ENCODE data around the gene ZNF134.

Gene ZNF134

DNA sequence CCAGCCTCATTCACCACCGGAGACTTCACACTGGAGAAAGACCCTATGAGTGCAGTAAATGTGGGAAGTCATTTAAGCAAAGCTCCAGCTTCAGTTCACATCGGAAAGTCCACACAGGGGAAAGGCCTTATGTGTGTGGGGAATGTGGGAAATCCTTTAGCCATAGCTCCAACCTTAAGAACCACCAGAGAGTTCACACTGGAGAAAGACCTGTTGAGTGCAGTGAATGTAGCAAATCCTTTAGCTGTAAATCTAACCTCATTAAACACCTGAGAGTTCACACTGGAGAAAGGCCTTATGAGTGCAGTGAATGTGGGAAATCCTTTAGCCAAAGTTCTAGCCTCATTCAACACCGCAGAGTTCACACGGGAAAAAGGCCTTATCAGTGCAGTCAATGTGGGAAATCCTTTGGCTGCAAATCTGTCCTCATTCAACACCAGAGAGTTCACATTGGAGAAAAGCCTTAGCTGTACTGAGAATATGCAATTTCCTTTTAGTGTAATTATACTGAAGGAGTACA is 27.7 kb downstream of the ZNF134 start:
- no peak for DNase-seq

DNA sequence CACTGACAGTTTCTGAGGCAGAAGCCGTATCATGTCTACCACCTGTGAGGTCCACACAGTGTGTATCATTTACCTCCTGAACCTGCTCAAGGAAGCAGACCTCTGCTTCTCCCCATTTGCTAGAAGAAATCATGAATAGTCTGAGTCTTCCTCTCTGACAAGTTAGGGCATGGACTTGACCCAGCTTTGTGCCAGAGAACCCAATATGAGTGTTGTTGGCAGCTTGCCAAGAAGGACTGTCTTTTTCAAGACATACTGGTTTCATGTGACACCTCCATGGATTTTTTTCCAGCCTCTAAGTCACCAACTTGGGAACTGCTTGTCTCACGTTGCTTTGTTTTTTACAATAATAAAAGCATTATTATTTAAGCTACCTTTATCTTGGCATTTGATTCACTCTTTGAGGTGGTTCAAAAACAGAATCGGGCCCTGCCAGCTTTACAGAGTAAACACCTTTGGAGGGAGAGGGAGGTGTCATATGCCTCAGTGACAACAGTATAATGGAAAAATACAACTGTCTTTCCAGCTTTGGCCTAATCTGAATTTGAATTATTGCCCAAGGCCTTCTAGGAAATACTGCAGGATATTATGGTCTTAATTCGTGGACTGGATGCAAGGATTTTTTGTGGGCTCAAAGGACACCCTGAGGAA is 28.5 kb downstream of the ZNF134 start:
- DNase-seq, result no peak

DNA sequence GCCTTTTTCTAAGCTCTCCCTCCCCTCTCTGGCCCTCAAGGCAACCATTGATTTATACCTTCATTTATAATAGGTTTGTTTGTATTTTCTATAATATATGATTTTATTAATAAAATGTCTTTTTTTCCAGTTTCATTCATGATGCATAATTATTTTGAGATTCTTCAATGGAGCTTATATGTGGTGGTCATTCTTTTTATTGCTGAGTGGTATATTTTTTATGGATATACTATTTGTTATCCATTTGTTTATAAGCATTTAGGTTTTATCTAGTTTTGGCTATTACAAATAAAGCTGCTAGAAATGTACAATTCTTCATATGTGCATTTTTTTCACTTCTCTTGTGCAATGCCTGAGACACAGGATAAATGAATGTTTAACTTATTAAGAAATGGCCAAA is 29.7 kb downstream of the ZNF134 start:
- DNase-seq, result no peak

- DNase-seq, result no peak
Observed at GRCh38 chr19:57648331-57649003, 34.4 kb downstream of the ZNF134 start.

- no peak for DNase-seq
Observed at GRCh38 chr19:57651654-57651996, 37.6 kb downstream of the ZNF134 start.

GRCh38 chr19:57653689-57654088 is 39.6 kb downstream of the ZNF134 start:
- no peak for DNase-seq

DNA sequence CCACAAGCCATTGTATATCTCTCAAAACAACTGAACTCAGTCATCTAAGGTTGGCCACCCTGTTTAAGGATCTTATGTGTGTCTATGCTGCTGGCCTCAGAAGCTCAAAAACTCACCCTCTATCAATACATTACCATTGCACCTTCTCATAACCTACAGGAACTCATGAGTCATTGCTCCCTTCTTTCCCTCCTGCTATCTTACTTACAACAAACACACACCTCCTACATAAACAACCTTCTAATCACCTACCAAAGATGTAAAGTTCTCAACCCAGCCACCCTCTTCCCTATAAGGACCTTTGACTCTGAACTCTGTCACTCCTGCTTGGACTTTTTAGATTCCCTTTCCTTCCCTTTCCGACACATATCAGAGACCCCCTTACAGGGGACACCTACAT is 41.4 kb downstream of the ZNF134 start:
- DNase-seq, result no peak

DNA sequence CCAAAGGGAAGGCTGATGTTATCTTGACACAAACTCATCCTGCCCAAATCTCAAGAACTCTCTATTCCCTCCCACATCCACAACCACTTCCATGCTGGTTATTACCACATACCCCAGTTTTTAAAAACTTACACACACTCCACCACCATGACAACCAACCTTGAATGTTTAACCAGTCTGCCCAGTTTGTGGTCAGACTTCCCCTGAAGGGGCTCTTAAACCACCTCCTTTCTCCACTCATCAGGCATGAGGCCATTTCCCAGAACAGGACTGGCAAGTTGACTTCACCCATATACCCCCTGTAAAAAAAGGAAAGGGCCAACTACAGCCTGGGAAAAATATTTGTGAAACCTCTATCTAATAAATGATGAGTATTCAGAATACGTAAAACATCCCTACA is 42.3 kb downstream of the ZNF134 start:
- no peak for DNase-seq

- no peak for DNase-seq
Observed at GRCh38 chr19:57664269-57665127, 50.5 kb downstream of the ZNF134 start.

DNA sequence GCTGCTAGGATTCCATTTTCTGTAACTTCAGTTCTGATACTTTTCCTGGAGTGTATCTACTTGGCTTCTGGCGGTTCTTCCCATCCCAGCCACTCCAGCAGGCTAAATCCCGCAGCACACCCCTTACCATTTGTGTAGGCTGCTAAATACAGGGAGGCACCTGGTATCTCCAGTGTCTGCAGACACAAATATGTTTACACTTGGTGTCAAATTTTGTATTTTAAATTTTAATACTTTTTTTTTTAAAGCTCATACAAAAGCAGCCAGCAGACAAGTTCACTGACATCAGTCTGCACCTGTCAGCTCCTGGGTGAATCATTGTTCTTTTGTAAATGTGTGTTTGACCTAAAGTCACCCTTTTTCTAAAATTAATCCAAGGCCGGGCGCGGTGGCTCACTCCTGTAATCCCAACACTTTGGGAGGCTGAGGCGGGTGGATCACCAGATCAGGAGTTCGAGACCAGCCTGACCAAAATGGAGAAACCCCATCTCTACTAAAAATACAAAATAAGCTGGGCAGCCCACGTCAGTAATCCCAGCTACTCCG is 51.3 kb downstream of the ZNF134 start:
- no peak for DNase-seq

DNA sequence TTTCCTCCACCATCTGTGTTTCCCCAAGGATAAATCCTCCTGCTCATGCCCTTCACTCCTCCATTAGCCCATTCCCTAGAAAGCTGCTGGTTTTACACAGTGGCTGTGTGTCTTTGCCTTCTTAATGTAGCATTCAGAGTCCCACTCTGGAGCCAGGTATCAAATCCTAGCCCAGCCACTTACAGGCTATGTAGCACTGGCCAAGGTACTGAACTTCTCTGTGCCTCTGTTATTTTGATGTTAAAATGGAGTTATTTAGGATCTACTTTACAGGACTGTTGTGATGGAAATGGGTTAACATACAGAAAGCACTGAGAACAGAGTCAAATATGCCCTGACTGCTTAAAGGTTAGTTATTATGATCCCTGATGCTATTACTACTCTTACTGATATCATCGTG is 53.2 kb downstream of the ZNF134 start:
- no peak for DNase-seq

DNA sequence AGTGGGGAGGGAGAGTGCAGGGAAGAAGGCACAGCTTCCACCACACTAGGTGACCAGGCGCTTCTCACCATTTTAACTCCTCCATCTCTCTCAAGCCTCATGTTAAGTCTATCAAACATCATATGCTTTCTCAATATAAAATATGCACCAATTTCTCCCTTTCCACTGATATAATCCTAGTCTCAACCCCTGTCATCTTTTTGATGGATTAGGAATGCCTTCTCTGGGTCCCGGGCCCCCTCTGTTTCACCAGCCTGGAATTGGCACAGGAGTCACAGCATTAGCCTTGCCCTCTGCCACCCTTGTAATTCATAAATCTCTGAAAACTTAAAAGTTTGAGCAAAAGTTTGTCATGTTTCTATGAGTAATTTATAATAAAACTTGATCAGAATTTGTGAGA is 54.6 kb downstream of the ZNF134 start, which contains the start of gene ZSCAN4:
ZSCAN4 (plus strand) TSS at position 301 of the 400 bp plus-strand sequence. CDS start 7,211 bp downstream, outside the sequence.
- no peak for DNase-seq

DNA sequence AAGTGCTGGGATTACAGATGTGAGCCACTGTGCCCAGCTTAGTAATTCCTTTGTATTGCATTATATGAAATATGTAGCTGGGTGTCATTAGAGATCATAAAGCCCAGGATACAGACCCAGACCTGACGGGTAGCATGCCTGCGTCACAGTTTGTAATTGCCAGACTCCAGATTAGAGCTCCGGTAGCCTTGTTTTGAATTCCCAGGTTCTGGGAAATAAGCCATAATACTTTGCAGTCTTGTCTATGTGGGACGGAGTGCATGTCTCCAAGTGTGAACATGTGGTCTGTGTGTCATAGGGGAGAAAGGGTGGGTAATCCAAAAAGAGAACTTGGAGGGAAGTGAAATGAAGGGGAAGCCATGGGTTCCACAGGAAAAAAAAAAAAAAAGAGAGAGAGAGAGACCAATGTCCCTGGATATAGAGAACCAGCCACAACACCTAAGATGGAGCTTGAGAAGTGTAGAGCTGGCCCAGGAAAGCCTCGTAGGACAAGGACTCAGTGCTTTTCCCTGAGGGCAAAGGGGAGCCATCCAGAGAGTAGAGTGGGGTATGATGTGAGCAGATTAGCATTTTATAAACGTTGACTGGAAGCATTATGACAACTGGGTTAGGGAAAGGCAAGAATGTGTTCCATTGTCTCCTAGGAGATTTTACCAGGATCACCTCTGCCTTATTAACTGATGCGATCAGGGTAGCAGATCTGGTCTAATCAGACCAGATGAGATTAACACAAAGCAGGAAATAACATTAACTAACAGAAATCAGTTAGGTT is 57.3 kb downstream of the ZNF134 start:
- no peak for DNase-seq

DNA sequence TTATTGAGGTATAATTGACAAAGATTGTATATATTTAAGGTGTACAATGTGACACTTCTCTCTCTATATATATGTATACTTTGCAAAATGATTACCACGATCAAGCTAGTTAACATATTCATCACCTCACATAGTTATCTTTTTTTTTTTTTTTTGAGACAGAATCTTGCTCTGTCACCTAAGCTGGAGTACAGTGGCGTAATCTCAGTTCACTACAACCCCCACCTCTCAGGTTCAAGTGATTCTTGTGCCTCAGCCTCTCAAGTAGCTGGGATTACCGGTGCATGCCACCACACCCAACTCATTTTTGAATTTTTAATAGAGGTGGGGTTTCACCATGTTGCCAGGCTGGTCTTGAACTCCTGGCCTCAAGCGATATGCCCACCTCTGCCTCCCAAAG is 58.4 kb downstream of the ZNF134 start:
- DNase-seq, result no peak

Data from CD4-positive, alpha-beta T cell treated with Interferon gamma for 1 hour (primary cell).